WTC11 (cell line): Measurements from ENCODE around the gene SLC4A9. TPM values are rescaled to one million over a fixed set of nuclear protein-coding genes. Genes with fewer than 3 reads are reported as not detected.

ENCODE experiments used
- ATAC-seq: fragments of 200-7000 bp; cut with Tn5 transposase; 2 replicates; pipeline ENCODE4 v1.10.0; 2021; ENCODE audit warnings: mild to moderate bottlenecking, moderate library complexity
- CTCF ChIA-PET: fragments of 300-600 bp; sonication (Branson Sonifier 250); formaldehyde crosslinking; loops from one replicate; lab custom pipeline; 2021; ENCODE audit warnings: antibody characterized with exemption; lab: Charles Lee
- POLR2A ChIA-PET: fragments of 350-600 bp; sonication (Branson Sonifier 250); formaldehyde crosslinking; loops from one replicate; lab custom pipeline; 2021; ENCODE audit warnings: antibody characterized with exemption; lab: Charles Lee
- DNase-seq: peaks from one replicate; pipeline ENCODE4 v3.0.0; 2021; ENCODE audit warnings: low spot score
- H3K27ac Mint-ChIP-seq: 2 replicates; pipeline ENCODE4 v1.8.0; 2021; ENCODE audit warnings: mixed read lengths
- H3K27me3 Mint-ChIP-seq: 2 replicates; pipeline ENCODE4 v1.8.0; 2021; ENCODE audit warnings: low read depth, mild to moderate bottlenecking, moderate library complexity, mixed read lengths
- H3K36me3 Mint-ChIP-seq: 2 replicates; pipeline ENCODE4 v1.8.0; 2021; ENCODE audit warnings: mixed read lengths
- H3K4me1 Mint-ChIP-seq: 2 replicates; pipeline ENCODE4 v1.8.0; 2022; ENCODE audit warnings: mixed read lengths
- H3K4me3 Mint-ChIP-seq: 2 replicates; pipeline ENCODE4 v1.8.0; 2021; ENCODE audit warnings: mild to moderate bottlenecking, moderate library complexity, mixed read lengths
- H3K9me3 Mint-ChIP-seq: 2 replicates; pipeline ENCODE4 v1.8.0; 2021; ENCODE audit warnings: mixed read lengths
- AFF4 ChIP-seq: sonication (generic); formaldehyde crosslinking; IDR thresholded peaks from 2 replicates; pipeline ENCODE4 v1.8.1; 2023; ENCODE audit warnings: mild to moderate bottlenecking, missing genetic modification reagents, borderline replicate concordance
- CREB1 ChIP-seq: sonication (generic); formaldehyde crosslinking; IDR thresholded peaks from 2 replicates; pipeline ENCODE4 v1.8.0; 2023; ENCODE audit warnings: mild to moderate bottlenecking, missing genetic modification reagents
- CTCF ChIP-seq: fragments of 200-600 bp; IDR thresholded peaks from 2 replicates; pipeline ENCODE4 v1.8.0; 2022; ENCODE audit warnings: antibody characterized with exemption
- ETV6 ChIP-seq: sonication (generic); formaldehyde crosslinking; IDR thresholded peaks from 2 replicates; pipeline ENCODE4 v1.8.1; 2022; ENCODE audit warnings: mild to moderate bottlenecking, missing genetic modification reagents
- IRF1 ChIP-seq: sonication (generic); formaldehyde crosslinking; IDR thresholded peaks from 2 replicates; pipeline ENCODE4 v1.8.0; 2023; ENCODE audit warnings: missing genetic modification reagents
- PREB ChIP-seq: sonication (generic); formaldehyde crosslinking; IDR thresholded peaks from 2 replicates; pipeline ENCODE4 v1.8.1; 2022; ENCODE audit warnings: mild to moderate bottlenecking, missing genetic modification reagents, moderate library complexity, borderline replicate concordance
- SMAD4 ChIP-seq: sonication (generic); formaldehyde crosslinking; IDR thresholded peaks from 2 replicates; pipeline ENCODE4 v1.8.0; 2022; ENCODE audit warnings: mild to moderate bottlenecking, missing genetic modification reagents
- SOX15 ChIP-seq: fragments of 250-450 bp; sonication (Bioruptor Pico); IDR thresholded peaks from 2 replicates; pipeline ENCODE4 v1.9.0; 2021; ENCODE audit warnings: mild to moderate bottlenecking
- ZMAT4 ChIP-seq: fragments of 250-450 bp; sonication (Bioruptor Pico); IDR thresholded peaks from 2 replicates; pipeline ENCODE4 v1.9.0; 2021; ENCODE audit warnings: mild to moderate bottlenecking
- ZNF121 ChIP-seq: sonication (generic); formaldehyde crosslinking; IDR thresholded peaks from 2 replicates; pipeline ENCODE4 v1.8.0; 2023; ENCODE audit warnings: missing genetic modification reagents
- ZNF232 ChIP-seq: sonication (generic); formaldehyde crosslinking; IDR thresholded peaks from 2 replicates; pipeline ENCODE4 v1.8.0; 2022; ENCODE audit warnings: mild to moderate bottlenecking, missing genetic modification reagents
- ZNF423 ChIP-seq: fragments of 250-450 bp; sonication (Bioruptor Pico); IDR thresholded peaks from 2 replicates; pipeline ENCODE4 v2.1.2; 2022; ENCODE audit warnings: mild to moderate bottlenecking, moderate library complexity
- ZNF532 ChIP-seq: fragments of 250-450 bp; sonication (Bioruptor Pico); IDR thresholded peaks from 2 replicates; pipeline ENCODE4 v1.9.0; 2021; ENCODE audit warnings: mild to moderate bottlenecking, borderline replicate concordance
- total RNA-seq: library from RNA; stranded (reverse); gene quantifications from 3 replicates; pipeline ENCODE4 v1.2.3, GENCODE V29; 2021
- TF ChIP-seq, protein P1 (sequence below): fragments of 250-450 bp; sonication (Bioruptor Pico); IDR thresholded peaks from 2 replicates; pipeline ENCODE4 v2.1.2; 2022; ENCODE audit warnings: mild to moderate bottlenecking, moderate library complexity
- TF ChIP-seq, protein P2 (sequence below): sonication (generic); formaldehyde crosslinking; IDR thresholded peaks from 2 replicates; pipeline ENCODE4 v1.8.1; 2023; ENCODE audit warnings: mild to moderate bottlenecking, missing genetic modification reagents, moderate library complexity

Gene SLC4A9
- total RNA-seq, 1 experiment from 2014 or later = 0.37 TPM

- TF ChIP-seq ZNF121 (CRISPR knock-in tag) (no peak), CTCF (no peak), ZNF232 (no peak), CREB1 (CRISPR knock-in tag) (no peak), ZNF532 (CRISPR knock-in tag) (no peak)
- TF ChIP-seq, protein P1, sequence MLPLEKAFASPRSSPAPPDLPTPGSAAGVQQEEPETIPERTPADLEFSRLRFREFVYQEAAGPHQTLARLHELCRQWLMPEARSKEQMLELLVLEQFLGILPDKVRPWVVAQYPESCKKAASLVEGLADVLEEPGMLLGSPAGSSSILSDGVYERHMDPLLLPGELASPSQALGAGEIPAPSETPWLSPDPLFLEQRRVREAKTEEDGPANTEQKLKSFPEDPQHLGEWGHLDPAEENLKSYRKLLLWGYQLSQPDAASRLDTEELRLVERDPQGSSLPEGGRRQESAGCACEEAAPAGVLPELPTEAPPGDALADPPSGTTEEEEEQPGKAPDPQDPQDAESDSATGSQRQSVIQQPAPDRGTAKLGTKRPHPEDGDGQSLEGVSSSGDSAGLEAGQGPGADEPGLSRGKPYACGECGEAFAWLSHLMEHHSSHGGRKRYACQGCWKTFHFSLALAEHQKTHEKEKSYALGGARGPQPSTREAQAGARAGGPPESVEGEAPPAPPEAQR = no peak
- TF ChIP-seq, all 79 proteins: peak for 0
Observed at GRCh38 chr5:140366589-140367255, 6.7 kb downstream of the SLC4A9 start (continued).

- Mint-ChIP-seq H3K36me3 (no peaks in the 10 kb centered on the region), H3K27ac (no peak overlapping the region), H3K9me3 (no peaks in the 10 kb centered on the region), H3K27me3 (peaks cover 4% of the 10 kb centered on the region), H3K4me1 (no peaks in the 10 kb centered on the region)
- ChIA-PET CTCF (interaction anchor here (1.3 to 3.1 kb wide), 5 partner anchors 9 to 128 kb away, joined by 3 to 13 read pairs (median 4); partner anchors contain the start of gene HBEGF), POLR2A (interaction anchor here (1.1 kb wide), 1 partner anchor 21 kb away, joined by 4 read pairs; the partner anchor contains the start of gene HBEGF)
- no peak for ATAC-seq
- TF ChIP-seq SOX15 (CRISPR knock-in tag) = no peak
- TF ChIP-seq ETV6 (CRISPR knock-in tag) = no peak
- TF ChIP-seq SMAD4 (CRISPR knock-in tag) = no peak
- TF ChIP-seq PREB (CRISPR knock-in tag) = no peak
- TF ChIP-seq, protein P2, sequence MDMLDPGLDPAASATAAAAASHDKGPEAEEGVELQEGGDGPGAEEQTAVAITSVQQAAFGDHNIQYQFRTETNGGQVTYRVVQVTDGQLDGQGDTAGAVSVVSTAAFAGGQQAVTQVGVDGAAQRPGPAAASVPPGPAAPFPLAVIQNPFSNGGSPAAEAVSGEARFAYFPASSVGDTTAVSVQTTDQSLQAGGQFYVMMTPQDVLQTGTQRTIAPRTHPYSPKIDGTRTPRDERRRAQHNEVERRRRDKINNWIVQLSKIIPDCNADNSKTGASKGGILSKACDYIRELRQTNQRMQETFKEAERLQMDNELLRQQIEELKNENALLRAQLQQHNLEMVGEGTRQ = no peak
- no peak for TF ChIP-seq IRF1 (CRISPR knock-in tag)
- TF ChIP-seq ZNF423 = no peak
- TF ChIP-seq ZMAT4 (CRISPR knock-in tag) = no peak
- TF ChIP-seq AFF4 = no peak
- TF ChIP-seq, all 79 proteins: peak for 0
- H3K4me3 Mint-ChIP-seq = no peak overlapping the region
- DNase-seq = no peak
Observed at GRCh38 chr5:140367256-140368013, 7.4 kb downstream of the SLC4A9 start.
